GM12891 (cell line): Measurements from ENCODE around the gene MDFI.

ENCODE experiments used
- DNase-seq: peaks from one replicate; pipeline ENCODE4 v3.0.0; 2011; ENCODE audit warnings: low spot score; ENCODE audit not compliant: insufficient read length
- FAIRE-seq: peaks from 2 replicates; lab custom pipeline; 2011; peaks lifted over from hg19 to GRCh38; lab: Jason Lieb, UNC
- PAX5 ChIP-seq: IDR thresholded peaks from 2 replicates; pipeline ENCODE4 v1.6.1; 2011; ENCODE audit warnings: low read length, moderate library complexity, mild to moderate bottlenecking; ENCODE audit not compliant: insufficient read depth, severe bottlenecking
- POLR2A ChIP-seq: IDR thresholded peaks from 2 replicates; pipeline ENCODE4 v1.6.1; 2011; ENCODE audit warnings: low read depth, low read length, control low read depth
- POLR2AphosphoS5 ChIP-seq: IDR thresholded peaks from 2 replicates; pipeline ENCODE4 v1.6.1; 2011; ENCODE audit warnings: low read depth, low read length, control low read depth
- POU2F2 ChIP-seq: IDR thresholded peaks from 2 replicates; pipeline ENCODE4 v1.6.1; 2011; ENCODE audit warnings: low read depth, mild to moderate bottlenecking, control low read depth, low read length, moderate library complexity
- SPI1 ChIP-seq: IDR thresholded peaks from 2 replicates; pipeline ENCODE4 v1.6.1; 2011; ENCODE audit warnings: low read depth, low read length, control low read depth
- TAF1 ChIP-seq: IDR thresholded peaks from 2 replicates; pipeline ENCODE4 v1.6.1; 2011; ENCODE audit warnings: low read depth, low read length, control low read depth

MDFI gene

DNA sequence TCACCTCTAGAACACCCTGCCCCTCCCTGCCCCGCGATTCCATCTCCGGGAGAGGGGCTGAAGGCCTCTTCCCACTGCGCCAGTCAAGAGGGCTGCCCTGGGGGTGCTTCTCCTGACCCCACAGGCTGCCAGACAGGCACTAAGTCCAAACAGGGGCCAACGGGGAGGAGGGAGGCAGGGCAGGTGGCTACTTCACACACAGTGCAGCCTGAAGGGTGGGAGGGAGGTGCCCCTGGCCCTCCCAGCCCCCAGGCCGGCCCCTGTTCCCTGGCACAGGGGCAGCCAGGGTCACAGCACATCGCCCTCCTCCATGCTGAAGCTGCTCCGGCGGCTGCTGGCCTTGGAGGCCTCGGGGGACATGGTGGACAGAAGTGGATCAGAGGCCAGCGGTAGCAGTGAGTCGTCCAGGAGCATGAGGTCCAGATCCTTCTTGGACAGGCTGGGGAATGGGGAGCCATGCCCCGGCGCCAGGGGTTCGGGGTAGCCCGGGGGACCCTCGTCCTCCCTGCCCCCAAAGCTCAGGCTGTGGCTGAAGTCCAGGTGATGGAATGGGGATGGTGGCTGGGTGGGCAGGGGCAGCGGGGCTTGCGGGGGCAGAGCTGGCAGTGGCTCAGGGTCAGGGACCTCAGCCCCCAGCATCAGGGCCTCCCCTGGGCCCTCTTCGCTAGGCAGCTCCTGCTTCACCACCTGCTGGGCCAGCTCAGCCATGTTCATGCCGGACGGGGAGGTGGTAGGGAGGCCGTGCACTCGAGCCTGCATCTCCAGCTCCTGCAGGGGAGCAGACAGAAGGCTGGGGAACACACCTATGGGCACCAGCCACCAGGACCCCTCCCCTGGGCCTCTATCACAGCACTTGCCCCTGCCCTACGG lies 46.3 kb downstream of the MDFI start:
- FAIRE-seq (no peak), DNase-seq (no peak)
- TF ChIP-seq POLR2AphosphoS5 (no peak), TAF1 (no peak), PAX5 (no peak), POU2F2 (no peak), SPI1 (no peak), POLR2A (no peak)

DNA sequence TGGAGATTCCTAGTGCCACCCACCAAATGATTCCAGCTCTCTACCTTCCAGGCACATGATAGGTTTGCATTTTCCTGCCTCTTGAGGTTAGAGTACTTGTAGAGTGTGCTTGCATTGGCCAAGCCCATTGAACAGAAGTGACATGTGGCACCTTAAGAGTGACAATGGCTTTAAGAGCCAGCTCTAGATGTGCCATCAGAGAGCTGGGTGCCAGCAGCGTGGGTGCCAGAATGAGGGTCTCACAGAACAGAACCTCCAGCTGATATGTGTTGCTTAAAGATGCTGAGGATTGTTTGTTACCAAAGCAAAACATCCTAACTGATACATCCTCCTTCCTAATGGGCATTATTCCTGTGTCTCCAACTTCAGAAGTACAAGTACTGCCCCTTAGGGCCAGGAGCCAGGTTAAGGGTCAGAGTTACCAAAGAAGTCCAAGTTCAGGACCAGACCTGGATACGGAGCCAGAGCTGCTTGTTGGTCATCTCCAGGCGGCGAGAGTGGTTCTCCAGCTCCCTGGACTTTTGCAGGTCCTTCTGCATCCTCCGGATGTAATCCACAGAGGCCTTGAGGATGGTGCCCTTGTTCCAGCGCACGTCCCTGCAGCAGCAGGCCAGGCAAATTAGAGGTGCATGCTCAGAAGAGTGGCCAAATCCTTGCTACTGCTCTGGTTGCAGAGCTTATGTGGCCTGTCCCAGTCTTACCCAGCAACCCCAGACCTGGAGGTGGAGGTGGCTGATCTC lies 47.5 kb downstream of the MDFI start:
- no peak for DNase-seq
- no peak for FAIRE-seq
- TF ChIP-seq PAX5 (no peak), POU2F2 (no peak), POLR2AphosphoS5 (no peak), SPI1 (no peak), TAF1 (no peak), POLR2A (no peak)

- DNase-seq: no peak
- no peak for TF ChIP-seq POU2F2
- no peak for TF ChIP-seq SPI1
- no peak for TF ChIP-seq POLR2AphosphoS5
- no peak for TF ChIP-seq PAX5
- TF ChIP-seq TAF1: no peak
- TF ChIP-seq POLR2A: no peak
- no peak for FAIRE-seq
Observed at GRCh38 chr6:41687501-41688175, 49.4 kb downstream of the MDFI start.

DNA sequence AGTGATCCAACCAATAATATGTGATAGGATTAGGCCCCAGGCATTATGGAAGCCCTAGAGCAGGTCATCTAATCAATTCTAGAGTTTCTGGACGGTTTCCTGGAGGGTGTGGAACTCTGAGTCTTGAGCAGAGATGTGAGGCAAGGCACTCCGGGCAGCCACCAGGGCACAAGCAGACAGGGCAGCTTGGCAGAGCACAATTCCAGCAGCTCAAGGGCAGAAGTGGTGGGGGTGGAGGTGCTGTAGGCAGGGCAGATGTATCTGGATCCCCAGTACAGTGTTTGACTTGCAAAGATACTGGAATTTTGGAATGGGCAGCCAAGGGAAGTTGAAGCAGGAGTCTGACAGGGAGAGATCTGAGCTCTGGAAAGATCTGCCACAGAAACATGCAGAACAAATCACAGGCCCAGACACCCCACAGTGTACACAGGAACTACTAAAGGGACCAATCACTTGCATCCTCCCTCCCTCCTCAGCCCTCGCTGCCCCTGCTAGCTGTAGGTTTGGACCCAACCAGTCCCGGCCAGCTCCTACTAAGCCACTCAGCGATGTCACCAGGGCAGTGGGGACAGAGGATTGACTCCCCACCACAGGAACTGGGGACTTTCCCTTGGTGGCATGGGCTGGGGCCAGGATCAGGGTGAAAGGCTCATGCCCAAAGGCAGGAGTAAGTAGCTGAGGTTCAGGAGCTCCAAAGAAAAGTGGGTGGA lies 50.1 kb downstream of the MDFI start:
- DNase-seq (no peak), FAIRE-seq (no peak)
- TF ChIP-seq TAF1 (no peak), POLR2AphosphoS5 (no peak), POU2F2 (no peak), POLR2A (no peak), PAX5 (no peak), SPI1 (no peak)

GRCh38 chr6:41689171-41690008 lies 51.1 kb downstream of the MDFI start:
- DNase-seq: no peak
- TF ChIP-seq TAF1 (no peak), PAX5 (no peak), POU2F2 (no peak), POLR2A (no peak), POLR2AphosphoS5 (no peak), SPI1 (no peak)
- no peak for FAIRE-seq

- DNase-seq: no peak
Observed at GRCh38 chr6:41690541-41691330, 52.5 kb downstream of the MDFI start.

DNA sequence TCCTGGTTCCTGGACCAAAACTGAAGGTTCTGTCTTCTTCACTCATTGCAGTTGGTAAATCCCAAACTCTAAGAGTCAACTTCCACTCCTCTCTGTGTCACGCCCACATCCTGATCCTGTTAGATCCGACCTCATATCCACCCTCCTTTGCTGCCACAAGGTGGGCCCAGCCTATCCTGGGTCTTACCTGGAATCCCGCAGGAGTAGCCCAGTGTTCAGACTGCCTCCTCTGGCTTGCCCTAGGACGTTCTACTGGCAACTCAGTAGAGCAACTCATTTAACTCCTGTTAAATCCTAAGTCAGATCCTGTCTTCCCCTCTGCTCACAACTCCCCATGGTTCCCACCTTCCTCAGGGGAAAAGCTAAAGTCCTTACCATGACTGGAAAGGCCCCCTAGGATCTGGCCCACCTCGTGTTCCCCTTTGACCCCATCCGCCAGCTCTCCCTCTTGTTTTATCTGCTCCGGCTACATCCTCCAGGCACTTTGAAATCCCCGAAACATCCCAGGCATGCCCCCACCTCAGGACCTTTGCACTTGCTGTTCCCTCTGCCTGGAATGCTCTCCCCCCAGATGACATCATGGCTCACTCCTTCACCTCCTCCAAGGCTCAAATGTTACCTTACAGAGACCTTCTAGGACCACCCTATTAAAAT lies 53.3 kb downstream of the MDFI start:
- no peak for DNase-seq
- TF ChIP-seq POLR2AphosphoS5: no peak
- no peak for FAIRE-seq

More at GRCh38 chr6:41690541-41691330, 52.5 kb downstream of the MDFI start:
- no peak for TF ChIP-seq SPI1
- no peak for TF ChIP-seq TAF1
- no peak for TF ChIP-seq POLR2A
- no peak for TF ChIP-seq PAX5
- no peak for TF ChIP-seq POLR2AphosphoS5
- TF ChIP-seq POU2F2: no peak
- no peak for FAIRE-seq
